Parathyroid adenoma (tissue), 2 donors: ENCODE measurements around the gene KCNH1.

Source experiments
- H2AFZ ChIP-seq: fragments of 300-600 bp; sonication (generic); one replicate; pipeline ENCODE4 v1.7.0; 2017; ENCODE audit warnings: antibody characterized with exemption, mild to moderate bottlenecking
- H3K27ac ChIP-seq: fragments of 300-600 bp; sonication (generic); one replicate; pipeline ENCODE4 v1.7.0; 2017
- H3K27me3 ChIP-seq: fragments of 300-600 bp; sonication (generic); one replicate; pipeline ENCODE4 v1.7.0; 2017; ENCODE audit warnings: low read length; ENCODE audit not compliant: control insufficient read depth, insufficient read depth
- H3K36me3 ChIP-seq: fragments of 300-600 bp; sonication (generic); one replicate; pipeline ENCODE4 v1.7.0; 2017; ENCODE audit warnings: low read length; ENCODE audit not compliant: control insufficient read depth, insufficient read depth
- H3K4me1 ChIP-seq: fragments of 300-600 bp; sonication (generic); one replicate; pipeline ENCODE4 v1.7.0; 2017; ENCODE audit warnings: control low read depth
- H3K4me2 ChIP-seq: fragments of 300-600 bp; sonication (generic); one replicate; pipeline ENCODE4 v1.7.0; 2017; ENCODE audit warnings: low read length
- H3K4me3 ChIP-seq: fragments of 300-600 bp; sonication (generic); one replicate; pipeline ENCODE4 v1.7.0; 2017; ENCODE audit warnings: low read depth, low read length
- H3K79me2 ChIP-seq: fragments of 300-600 bp; sonication (generic); one replicate; pipeline ENCODE4 v1.7.0; 2017; ENCODE audit warnings: control low read depth
- H3K9ac ChIP-seq: fragments of 300-600 bp; sonication (generic); one replicate; pipeline ENCODE4 v1.7.0; 2017; ENCODE audit warnings: mild to moderate bottlenecking
- H3K9me3 ChIP-seq: fragments of 300-600 bp; sonication (generic); one replicate; pipeline ENCODE4 v1.7.0; 2017; ENCODE audit warnings: low read length; ENCODE audit not compliant: control insufficient read depth
- TF ChIP-seq, protein P1 (sequence below): fragments of 300-600 bp; sonication (generic); IDR thresholded peaks from one replicate; pipeline ENCODE4 v1.7.0; 2017; ENCODE audit warnings: antibody characterized with exemption, mild to moderate bottlenecking
- donor health status: primary hyperparathyroidism.

Gene KCNH1

DNA sequence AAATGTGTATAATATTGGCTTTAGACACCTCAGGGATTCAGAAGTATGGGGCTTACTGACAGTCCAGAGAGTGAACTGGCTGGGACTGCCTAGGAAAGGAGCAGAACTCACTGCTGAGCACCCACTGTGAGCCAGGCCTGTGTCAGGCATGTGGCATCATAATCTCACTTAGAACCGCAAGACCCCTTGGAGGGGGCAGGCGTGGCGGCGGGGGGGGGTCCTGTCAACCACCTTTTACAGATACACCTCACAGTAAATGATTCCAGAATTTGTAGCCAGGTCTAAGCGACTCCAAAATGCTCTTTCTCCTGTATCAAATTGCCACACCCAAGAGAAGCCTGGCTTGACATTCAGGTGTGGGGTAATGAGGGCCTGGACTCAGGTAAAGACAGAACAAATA lies 235.5 kb downstream of the KCNH1 start:
- no peaks in the 10 kb centered on the region for H3K79me2 ChIP-seq
- TF ChIP-seq, protein P1, sequence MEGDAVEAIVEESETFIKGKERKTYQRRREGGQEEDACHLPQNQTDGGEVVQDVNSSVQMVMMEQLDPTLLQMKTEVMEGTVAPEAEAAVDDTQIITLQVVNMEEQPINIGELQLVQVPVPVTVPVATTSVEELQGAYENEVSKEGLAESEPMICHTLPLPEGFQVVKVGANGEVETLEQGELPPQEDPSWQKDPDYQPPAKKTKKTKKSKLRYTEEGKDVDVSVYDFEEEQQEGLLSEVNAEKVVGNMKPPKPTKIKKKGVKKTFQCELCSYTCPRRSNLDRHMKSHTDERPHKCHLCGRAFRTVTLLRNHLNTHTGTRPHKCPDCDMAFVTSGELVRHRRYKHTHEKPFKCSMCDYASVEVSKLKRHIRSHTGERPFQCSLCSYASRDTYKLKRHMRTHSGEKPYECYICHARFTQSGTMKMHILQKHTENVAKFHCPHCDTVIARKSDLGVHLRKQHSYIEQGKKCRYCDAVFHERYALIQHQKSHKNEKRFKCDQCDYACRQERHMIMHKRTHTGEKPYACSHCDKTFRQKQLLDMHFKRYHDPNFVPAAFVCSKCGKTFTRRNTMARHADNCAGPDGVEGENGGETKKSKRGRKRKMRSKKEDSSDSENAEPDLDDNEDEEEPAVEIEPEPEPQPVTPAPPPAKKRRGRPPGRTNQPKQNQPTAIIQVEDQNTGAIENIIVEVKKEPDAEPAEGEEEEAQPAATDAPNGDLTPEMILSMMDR, result no peak
- no peak overlapping the region for H3K9ac ChIP-seq
- no peaks in the 10 kb centered on the region for H3K27me3 ChIP-seq
- no peak overlapping the region for H3K4me3 ChIP-seq
- H3K9me3 ChIP-seq, result no peaks in the 10 kb centered on the region
- no peak overlapping the region for H3K27ac ChIP-seq
- H3K4me1 ChIP-seq, result no peaks in the 10 kb centered on the region
- H2AFZ ChIP-seq, result no peak overlapping the region
- no peaks in the 10 kb centered on the region for H3K36me3 ChIP-seq
- H3K4me2 ChIP-seq, result no peak overlapping the region

DNA sequence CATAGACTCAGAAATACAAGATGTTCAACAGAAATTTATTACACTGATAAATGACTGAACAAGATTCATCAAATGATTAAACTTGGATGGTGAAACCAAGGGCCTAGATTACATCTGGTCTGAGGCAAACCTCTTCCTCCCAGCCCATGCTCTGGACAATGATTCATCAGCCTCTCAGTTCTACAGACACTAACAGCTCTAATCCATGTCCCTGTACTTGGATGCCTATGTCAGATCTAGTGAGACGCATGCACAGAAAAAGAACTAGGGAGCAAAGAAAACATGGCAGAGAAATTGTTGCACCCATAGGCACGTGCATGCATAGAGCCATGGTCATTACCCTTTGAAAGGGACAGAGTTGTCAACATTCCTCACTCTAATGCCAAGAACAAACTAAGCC lies 250.1 kb downstream of the KCNH1 start:
- H3K36me3 ChIP-seq, result no peaks in the 10 kb centered on the region
- H2AFZ ChIP-seq, result no peak overlapping the region
- H3K9me3 ChIP-seq, result no peaks in the 10 kb centered on the region
- H3K9ac ChIP-seq, result no peak overlapping the region
- H3K4me1 ChIP-seq, result no peaks in the 10 kb centered on the region
- no peak overlapping the region for H3K27ac ChIP-seq
- H3K27me3 ChIP-seq, result no peaks in the 10 kb centered on the region
- TF ChIP-seq, protein P1, result no peak
- H3K79me2 ChIP-seq, result no peaks in the 10 kb centered on the region
- no peak overlapping the region for H3K4me2 ChIP-seq
- no peak overlapping the region for H3K4me3 ChIP-seq

DNA sequence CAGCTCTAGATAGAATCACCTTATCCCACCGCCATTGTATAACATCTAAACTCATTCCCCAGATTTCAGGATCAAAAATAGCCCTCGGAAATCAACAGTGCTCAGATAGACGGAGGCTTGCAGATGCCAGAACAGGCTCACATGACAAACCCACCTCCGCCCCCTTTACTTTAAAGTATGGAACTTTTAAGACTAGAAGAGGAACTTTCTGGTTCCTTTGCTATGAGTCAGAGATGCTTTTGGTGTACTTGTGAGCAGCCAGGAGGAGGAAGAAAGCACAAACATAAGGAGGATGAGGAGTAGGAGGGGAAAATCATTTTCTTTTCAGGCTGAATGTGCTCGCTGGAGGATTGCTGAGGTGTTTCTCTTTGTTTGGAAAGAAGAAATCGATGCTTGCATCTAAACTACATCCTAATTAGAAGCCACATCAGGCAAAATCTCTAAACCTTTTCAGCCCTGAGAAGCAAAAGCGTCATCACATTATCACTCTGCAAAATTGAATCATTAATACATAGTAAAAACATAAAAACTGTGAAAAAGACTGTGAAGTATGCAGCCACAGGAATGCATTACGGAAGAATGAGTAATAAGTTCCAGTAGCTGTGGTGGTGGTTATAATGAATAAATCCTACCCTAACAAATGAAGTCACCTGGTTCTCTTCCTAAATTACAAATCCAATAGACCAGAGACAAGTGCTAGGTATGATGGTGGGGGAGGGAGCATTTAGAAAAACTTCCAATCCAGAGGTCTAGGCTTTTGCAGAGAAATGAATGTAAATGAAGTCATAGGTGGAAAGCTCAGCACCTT lies 251.3 kb downstream of the KCNH1 start:
- Histone ChIP-seq H3K4me2 (no peak overlapping the region), H3K4me1 (no peaks in the 10 kb centered on the region), H3K27me3 (no peaks in the 10 kb centered on the region), H3K27ac (no peak overlapping the region), H2AFZ (no peak overlapping the region), H3K9me3 (no peaks in the 10 kb centered on the region), H3K36me3 (no peaks in the 10 kb centered on the region), H3K4me3 (no peak overlapping the region), H3K9ac (no peak overlapping the region), H3K79me2 (no peaks in the 10 kb centered on the region)
- TF ChIP-seq, protein P1, result no peak

DNA sequence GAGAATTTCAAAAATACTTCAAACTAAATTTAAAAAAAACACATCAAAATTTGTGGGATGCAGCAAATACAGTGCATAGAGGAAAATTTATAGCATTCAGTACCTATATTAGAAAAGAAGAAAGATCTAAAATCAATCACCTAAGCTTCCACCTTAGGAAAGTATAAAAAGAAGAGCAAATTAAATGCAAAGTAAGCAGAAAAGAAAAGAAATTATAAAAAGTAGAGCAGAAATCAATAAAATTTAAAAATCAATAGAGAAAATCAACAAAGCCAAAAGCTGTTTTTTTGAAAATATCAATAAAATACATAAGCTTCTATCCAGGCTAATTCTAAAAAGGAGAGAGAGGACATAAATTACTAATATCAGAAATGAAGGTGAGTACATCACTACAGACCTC lies 255.4 kb downstream of the KCNH1 start:
- TF ChIP-seq, protein P1, result no peak
- H3K9ac ChIP-seq, result no peak overlapping the region

DNA sequence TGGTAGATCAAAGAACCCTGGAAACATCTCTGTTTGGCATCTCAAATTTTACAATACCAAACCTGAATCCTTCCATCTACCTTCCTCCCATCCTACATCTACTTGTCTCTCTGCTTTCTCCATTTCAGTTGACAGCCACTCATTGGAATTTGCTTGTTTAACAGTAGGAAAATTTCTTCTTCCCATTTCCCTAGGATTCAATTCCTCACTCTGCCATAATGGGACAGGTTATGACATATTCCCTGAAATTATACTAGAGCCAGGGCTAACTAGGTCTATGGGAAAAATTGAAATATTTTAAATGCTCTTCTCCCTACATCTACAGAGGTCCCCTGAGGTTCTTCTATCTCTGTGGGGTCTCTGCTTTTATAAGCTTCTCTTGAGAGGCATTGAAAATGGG lies 257.7 kb downstream of the KCNH1 start:
- H3K27ac ChIP-seq, result no peak overlapping the region
- no peaks in the 10 kb centered on the region for H3K79me2 ChIP-seq
- no peaks in the 10 kb centered on the region for H3K4me1 ChIP-seq
- H3K27me3 ChIP-seq, result no peaks in the 10 kb centered on the region
- no peak overlapping the region for H3K4me2 ChIP-seq
- no peak overlapping the region for H3K9ac ChIP-seq
- H3K9me3 ChIP-seq, result no peaks in the 10 kb centered on the region
- TF ChIP-seq, protein P1, result no peak
- H3K4me3 ChIP-seq, result no peak overlapping the region
- no peaks in the 10 kb centered on the region for H3K36me3 ChIP-seq
- H2AFZ ChIP-seq, result no peak overlapping the region

More for the DNA sequence above, 255.4 kb downstream of the KCNH1 start:
- Histone ChIP-seq H3K9me3 (no peaks in the 10 kb centered on the region), H2AFZ (no peak overlapping the region), H3K27ac (no peak overlapping the region), H3K27me3 (no peaks in the 10 kb centered on the region), H3K4me3 (no peak overlapping the region), H3K79me2 (no peaks in the 10 kb centered on the region), H3K4me2 (no peak overlapping the region), H3K4me1 (no peaks in the 10 kb centered on the region), H3K36me3 (no peaks in the 10 kb centered on the region)
